H1 (cell line): ENCODE results near the gene TMEM44. TPM values are rescaled to one million over a fixed set of nuclear protein-coding genes. Genes with fewer than 3 reads are reported as not detected.
A peak's percentile ranks its signal among the peaks of the same experiment; 100 is the strongest.

Experiments used
- CHD7 ChIP-seq: fragments of 300-600 bp; sonication (generic); IDR thresholded peaks from 2 replicates; pipeline ENCODE4 v1.7.1; 2012; ENCODE audit warnings: low read length, moderate library complexity, mild to moderate bottlenecking, inconsistent platforms; ENCODE audit not compliant: insufficient replicate concordance
- YY1 ChIP-seq: IDR thresholded peaks from 2 replicates; pipeline ENCODE4 v1.6.1; 2011; ENCODE audit warnings: low read depth, mild to moderate bottlenecking, low read length
- polyA plus RNA-seq, 7 experiments: library from polyadenylated mRNA; depleted of rRNA in 3 of 7; stranded (reverse) in 5 of 7; unstranded in 2 of 7; fragments of >200 nt in 5 of 7; fragments of 200-250 nt in 2 of 7; gene quantifications; 1 replicate in 5 of 7; 2 replicates in 1 of 7; 4 replicates in 1 of 7; pipeline versions ENCODE4 v1.2.1 to v1.2.3, GENCODE V29; 2011 to 2013; ENCODE audit warnings: missing spikeins in 2 of 7, mixed read lengths in 2 of 7
- total RNA-seq: library from RNA; stranded (reverse); fragmentation: NEBNext Ultra II Directional; extraction: Animal tissue kit (Norgen Biotek cat#: 25700); gene quantifications from 2 replicates; pipeline ENCODE4 v1.2.1, GENCODE V29; 2021

Gene TMEM44
- total and polyA plus RNA-seq, 2 of the 8 experiments (the other 6 are each of a cell fraction or from before 2014, with no cell fraction given) = 14.0 to 16.7 TPM

- TF ChIP-seq CHD7 (no peak), YY1 (peak; percentile 65)
These were observed 4.6 kb upstream of the TMEM44 start (continued) for GRCh38 chr3:194637541-194638400.
